ENCODE results near the gene TSPYL2.

DNA sequence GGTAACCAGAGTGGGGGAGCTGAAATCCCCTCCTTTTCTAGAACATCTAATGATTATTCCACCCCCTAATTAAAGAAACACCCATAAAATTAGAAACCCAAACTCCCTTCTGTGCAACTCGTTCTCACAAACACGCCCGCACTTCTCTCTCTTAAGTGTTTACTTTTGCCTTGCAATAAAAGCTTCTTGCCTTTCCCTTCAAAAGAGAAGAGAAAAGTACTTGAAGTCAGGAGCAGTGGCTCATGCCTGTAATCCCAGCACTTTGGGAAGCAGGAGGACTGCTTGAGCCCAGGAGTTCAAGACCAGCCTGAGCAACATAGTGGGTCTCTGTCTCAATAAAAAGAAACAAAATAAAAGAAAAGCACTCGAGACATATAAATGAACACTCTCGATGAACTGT, 37.2 kb upstream of the TSPYL2 start:
- TF ChIP-seq, protein P1, sequence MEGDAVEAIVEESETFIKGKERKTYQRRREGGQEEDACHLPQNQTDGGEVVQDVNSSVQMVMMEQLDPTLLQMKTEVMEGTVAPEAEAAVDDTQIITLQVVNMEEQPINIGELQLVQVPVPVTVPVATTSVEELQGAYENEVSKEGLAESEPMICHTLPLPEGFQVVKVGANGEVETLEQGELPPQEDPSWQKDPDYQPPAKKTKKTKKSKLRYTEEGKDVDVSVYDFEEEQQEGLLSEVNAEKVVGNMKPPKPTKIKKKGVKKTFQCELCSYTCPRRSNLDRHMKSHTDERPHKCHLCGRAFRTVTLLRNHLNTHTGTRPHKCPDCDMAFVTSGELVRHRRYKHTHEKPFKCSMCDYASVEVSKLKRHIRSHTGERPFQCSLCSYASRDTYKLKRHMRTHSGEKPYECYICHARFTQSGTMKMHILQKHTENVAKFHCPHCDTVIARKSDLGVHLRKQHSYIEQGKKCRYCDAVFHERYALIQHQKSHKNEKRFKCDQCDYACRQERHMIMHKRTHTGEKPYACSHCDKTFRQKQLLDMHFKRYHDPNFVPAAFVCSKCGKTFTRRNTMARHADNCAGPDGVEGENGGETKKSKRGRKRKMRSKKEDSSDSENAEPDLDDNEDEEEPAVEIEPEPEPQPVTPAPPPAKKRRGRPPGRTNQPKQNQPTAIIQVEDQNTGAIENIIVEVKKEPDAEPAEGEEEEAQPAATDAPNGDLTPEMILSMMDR (conservative IDR thresholded peaks at IDR 0.05 in 1 of 2, IDR thresholded peaks at IDR 0.05 in 1 of 2; ENCODE audit: extremely low read depth in 1 of 2, insufficient read depth in 1 of 2, low read depth in 1 of 2, low read length in 2 of 2) = no peak
- no peak for TF ChIP-seq EZH2 (IDR thresholded peaks at IDR 0.05; ENCODE audit: borderline replicate concordance, low read length)
